Kidney epithelial cell (primary cell): Measurements from ENCODE around the gene MYO18B. TPM values are rescaled to one million over a fixed set of nuclear protein-coding genes. Genes with fewer than 3 reads are reported as not detected.
"Not testable (repeated sequence)": the region's sequence is repeated elsewhere in the genome, so short reads cannot be mapped to it uniquely, and the experiment has no call there.

ENCODE experiments used
- DNase-seq: peaks from one replicate; pipeline ENCODE4 v3.0.0-alpha.2; 2010; ENCODE audit warnings: low read depth
- H3K27me3 ChIP-seq: 2 replicates; pipeline ENCODE4 v1.6.0; 2011; ENCODE audit warnings: low read length; ENCODE audit not compliant: control insufficient read depth, insufficient read depth
- H3K36me3 ChIP-seq: 2 replicates; pipeline ENCODE4 v1.5.1; 2011; ENCODE audit warnings: low read length; ENCODE audit not compliant: control insufficient read depth, insufficient read depth
- H3K4me3 ChIP-seq: 2 replicates; pipeline ENCODE4 v1.5.1; 2011; ENCODE audit warnings: low read depth, mild to moderate bottlenecking, control low read depth, low read length
- total RNA-seq: library from RNA; depleted of rRNA; stranded (reverse); fragments of >200 nt; gene quantifications from 2 replicates; pipeline ENCODE4 v1.2.3, GENCODE V29; 2015
- TF ChIP-seq, protein P1 (sequence below): IDR thresholded peaks from 2 replicates; pipeline ENCODE4 v1.5.1; 2011; ENCODE audit warnings: mild to moderate bottlenecking, moderate library complexity, low read length, control low read depth, inconsistent platforms; ENCODE audit not compliant: insufficient read depth, poor library complexity, severe bottlenecking

Gene MYO18B
- total RNA-seq, 1 donor from 2014 or later = not detected

DNA sequence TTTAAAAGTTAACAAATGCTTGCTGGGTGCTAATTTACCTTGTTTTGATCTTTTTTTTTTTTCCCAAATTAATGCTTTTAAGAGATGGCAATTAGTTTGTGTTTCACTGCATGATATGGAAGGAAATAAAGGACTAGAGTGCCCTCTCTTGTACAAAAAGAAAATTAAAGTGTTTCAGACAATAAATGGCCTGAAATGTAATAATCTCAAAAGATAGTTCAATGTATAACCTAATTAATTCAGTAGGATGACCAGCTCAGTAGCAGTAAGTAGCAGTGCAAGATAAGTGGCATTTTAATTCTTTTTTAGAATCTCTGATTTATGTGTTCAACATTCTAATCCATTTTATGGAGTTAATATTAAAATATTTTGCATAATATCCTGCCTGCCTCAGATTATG lies 39.9 kb upstream of the MYO18B start:
- Histone ChIP-seq H3K36me3 (no peaks in the 10 kb centered on the region), H3K4me3 (no peak overlapping the region), H3K27me3 (no peaks in the 10 kb centered on the region)
- DNase-seq = peak; percentile 1
- TF ChIP-seq, protein P1, sequence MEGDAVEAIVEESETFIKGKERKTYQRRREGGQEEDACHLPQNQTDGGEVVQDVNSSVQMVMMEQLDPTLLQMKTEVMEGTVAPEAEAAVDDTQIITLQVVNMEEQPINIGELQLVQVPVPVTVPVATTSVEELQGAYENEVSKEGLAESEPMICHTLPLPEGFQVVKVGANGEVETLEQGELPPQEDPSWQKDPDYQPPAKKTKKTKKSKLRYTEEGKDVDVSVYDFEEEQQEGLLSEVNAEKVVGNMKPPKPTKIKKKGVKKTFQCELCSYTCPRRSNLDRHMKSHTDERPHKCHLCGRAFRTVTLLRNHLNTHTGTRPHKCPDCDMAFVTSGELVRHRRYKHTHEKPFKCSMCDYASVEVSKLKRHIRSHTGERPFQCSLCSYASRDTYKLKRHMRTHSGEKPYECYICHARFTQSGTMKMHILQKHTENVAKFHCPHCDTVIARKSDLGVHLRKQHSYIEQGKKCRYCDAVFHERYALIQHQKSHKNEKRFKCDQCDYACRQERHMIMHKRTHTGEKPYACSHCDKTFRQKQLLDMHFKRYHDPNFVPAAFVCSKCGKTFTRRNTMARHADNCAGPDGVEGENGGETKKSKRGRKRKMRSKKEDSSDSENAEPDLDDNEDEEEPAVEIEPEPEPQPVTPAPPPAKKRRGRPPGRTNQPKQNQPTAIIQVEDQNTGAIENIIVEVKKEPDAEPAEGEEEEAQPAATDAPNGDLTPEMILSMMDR = peak; percentile 17

DNA sequence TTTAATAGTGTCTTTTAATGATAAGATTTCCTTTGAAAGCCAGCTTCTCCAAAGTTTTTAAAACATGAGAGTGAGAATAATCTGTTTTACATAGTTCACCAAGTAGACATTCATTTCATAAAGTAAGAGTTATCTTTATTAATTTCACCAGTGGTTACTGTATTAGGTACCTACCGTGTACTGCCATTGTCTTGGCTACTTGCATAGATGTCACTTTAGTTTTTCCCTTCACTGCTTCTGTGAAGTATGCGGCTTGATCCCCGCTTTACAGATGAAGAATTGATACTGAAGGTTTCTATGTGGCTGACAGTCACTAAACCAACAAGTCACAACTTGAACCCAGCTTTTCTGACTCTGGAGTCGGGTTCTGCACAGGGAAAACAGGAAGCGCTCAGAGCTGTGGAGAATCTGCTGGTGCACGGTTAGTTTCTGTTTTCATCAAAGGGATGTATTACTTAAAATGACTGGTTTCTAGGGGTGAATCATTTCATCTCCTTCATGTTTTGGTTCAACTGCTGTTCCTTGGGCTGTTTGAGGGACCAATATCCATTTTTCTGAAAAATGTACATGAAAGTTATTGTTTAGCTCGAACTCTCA lies 39.3 kb upstream of the MYO18B start:
- Histone ChIP-seq H3K36me3 (no peaks in the 10 kb centered on the region), H3K4me3 (no peak overlapping the region), H3K27me3 (no peaks in the 10 kb centered on the region)
- DNase-seq = no peak
- TF ChIP-seq, protein P1 = no peak

DNA sequence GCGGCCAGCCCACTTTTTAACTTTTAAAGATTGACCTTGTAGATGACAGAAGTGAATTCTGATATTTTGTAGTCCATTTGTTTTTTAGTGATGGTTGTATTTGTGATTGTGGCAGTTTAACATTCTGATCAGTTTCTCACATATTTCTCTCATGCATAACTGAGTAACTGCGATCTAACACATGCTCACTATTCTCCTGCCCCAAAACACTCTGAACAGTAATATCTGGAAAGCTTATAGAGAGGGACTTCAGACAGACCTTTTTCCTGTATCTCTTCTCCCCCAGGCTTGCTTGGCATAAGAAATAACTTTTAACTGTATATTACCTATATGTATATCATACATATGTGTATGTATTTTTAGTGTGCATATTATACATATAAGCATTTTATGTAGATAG lies 37.3 kb upstream of the MYO18B start:
- no peak overlapping the region for H3K4me3 ChIP-seq
- TF ChIP-seq, protein P1 = no peak
- H3K36me3 ChIP-seq = no peaks in the 10 kb centered on the region
- H3K27me3 ChIP-seq = no peaks in the 10 kb centered on the region
- DNase-seq = no peak

DNA sequence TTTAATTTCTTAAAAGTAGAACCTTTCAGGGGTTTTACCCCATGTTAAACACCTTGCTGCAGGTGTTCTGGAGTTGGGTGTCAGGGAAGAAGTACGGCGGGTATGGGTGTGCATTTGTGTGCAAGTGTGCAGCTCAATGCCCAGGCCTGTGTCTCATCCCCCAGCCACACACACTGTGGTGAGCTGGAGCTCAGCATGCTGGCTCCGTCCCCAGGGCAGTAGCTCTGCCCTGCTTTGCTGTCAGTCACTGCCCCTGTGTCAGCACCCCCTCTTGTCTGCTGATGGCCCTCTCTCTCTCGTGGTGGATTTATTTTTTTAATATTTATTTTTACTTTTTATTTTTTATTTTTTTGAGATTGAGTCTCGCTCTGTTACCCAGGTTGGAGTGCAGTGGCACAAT lies 35.8 kb upstream of the MYO18B start:
- no peak overlapping the region for H3K4me3 ChIP-seq
- TF ChIP-seq, protein P1 = no peak
- no peaks in the 10 kb centered on the region for H3K27me3 ChIP-seq
- H3K36me3 ChIP-seq = no peaks in the 10 kb centered on the region
- DNase-seq = no peak

DNA sequence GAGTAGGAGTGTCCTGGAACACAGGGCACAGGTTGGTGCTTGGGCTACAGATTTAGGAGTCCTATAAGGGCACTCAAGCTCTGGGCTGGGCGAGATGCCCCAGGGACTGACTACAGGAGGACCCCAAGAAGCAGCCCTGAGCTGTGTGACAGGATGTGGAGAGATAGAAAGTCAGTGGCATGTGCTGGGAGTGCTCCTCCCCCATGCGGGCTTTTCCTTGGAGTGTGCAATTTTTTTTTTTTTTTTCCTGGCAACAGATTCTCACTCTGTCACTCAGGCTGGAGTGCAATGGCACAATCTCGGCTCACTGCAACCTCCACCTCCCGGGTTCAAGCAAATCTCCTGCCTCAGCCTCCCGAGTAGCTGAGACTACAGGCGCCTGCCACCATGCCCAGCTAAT lies 33.6 kb upstream of the MYO18B start:
- H3K36me3 ChIP-seq, DNase-seq, H3K27me3 ChIP-seq, H3K4me3 ChIP-seq: not testable (repeated sequence)

DNA sequence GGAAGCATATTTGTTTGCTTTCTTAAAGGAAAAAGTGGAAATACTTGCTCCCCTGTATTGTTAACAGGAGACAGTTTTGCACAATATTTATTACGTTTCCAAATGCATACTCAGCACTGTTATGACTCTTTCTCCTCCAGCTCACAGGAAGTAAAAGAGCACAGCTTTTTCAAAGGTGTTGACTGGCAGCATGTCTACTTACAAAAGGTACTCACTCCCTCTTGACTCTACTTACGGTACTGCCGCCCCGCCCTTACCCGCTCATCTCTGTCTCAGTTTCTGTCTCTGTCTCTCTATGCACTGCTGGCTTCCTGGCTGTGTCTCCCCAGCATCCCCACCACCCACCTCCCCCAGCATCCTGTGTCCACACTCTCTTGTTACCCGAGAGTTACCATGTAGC lies 32.2 kb upstream of the MYO18B start:
- Histone ChIP-seq H3K27me3 (no peaks in the 10 kb centered on the region), H3K36me3 (no peaks in the 10 kb centered on the region), H3K4me3 (no peak overlapping the region)
- DNase-seq = no peak
- TF ChIP-seq, protein P1 = no peak
